Smooth muscle cell (in vitro differentiated cells): ENCODE measurements around the gene HNRNPH2. TPM values are rescaled to one million over a fixed set of nuclear protein-coding genes. Genes with fewer than 3 reads are reported as not detected.
A peak's percentile ranks its signal among the peaks of the same experiment; 100 is the strongest.

Experiments
- DNase-seq: peaks from one replicate; lab custom pipeline; 2025; ENCODE audit not compliant: unreplicated experiment; lab: John Stamatoyannopoulos, UW
- H2AFZ ChIP-seq: fragments of 200-600 bp; sonication (generic); 2 replicates; pipeline ENCODE4 v1.6.0; 2016; ENCODE audit warnings: antibody characterized with exemption, low read depth, mild to moderate bottlenecking
- H3F3A ChIP-seq: fragments of 200-600 bp; sonication (generic); 2 replicates; pipeline ENCODE4 v1.6.0; 2017; ENCODE audit warnings: antibody characterized with exemption, low read depth
- H3K27ac ChIP-seq: fragments of 200-600 bp; sonication (generic); 2 replicates; pipeline ENCODE4 v1.5.1; 2016; ENCODE audit warnings: low read depth, mild to moderate bottlenecking
- H3K27me3 ChIP-seq: fragments of 200-600 bp; sonication (generic); 2 replicates; pipeline ENCODE4 v1.6.1; 2016; ENCODE audit warnings: low read depth, mild to moderate bottlenecking
- H3K36me3 ChIP-seq: fragments of 200-600 bp; sonication (generic); 2 replicates; pipeline ENCODE4 v1.5.1; 2016; ENCODE audit warnings: low read depth
- H3K4me1 ChIP-seq: fragments of 200-600 bp; sonication (generic); 2 replicates; pipeline ENCODE4 v1.5.1; 2016; ENCODE audit warnings: low read depth
- H3K4me2 ChIP-seq: fragments of 200-600 bp; sonication (generic); 2 replicates; pipeline ENCODE4 v1.6.0; 2016; ENCODE audit warnings: mild to moderate bottlenecking
- H3K4me3 ChIP-seq: fragments of 200-600 bp; sonication (generic); 2 replicates; pipeline ENCODE4 v1.5.1; 2016; ENCODE audit warnings: mild to moderate bottlenecking
- H3K79me2 ChIP-seq: fragments of 200-600 bp; sonication (generic); 2 replicates; pipeline ENCODE4 v1.6.0; 2016; ENCODE audit warnings: low read depth, mild to moderate bottlenecking
- H3K9ac ChIP-seq: fragments of 200-600 bp; sonication (generic); 2 replicates; pipeline ENCODE4 v1.6.0; 2016; ENCODE audit warnings: low read depth
- H3K9me3 ChIP-seq: fragments of 200-600 bp; sonication (generic); replicated peaks from 2 replicates; pipeline ENCODE4 v1.5.1; 2016; ENCODE audit warnings: low read depth
- H4K20me1 ChIP-seq: fragments of 200-600 bp; sonication (generic); 2 replicates; pipeline ENCODE4 v1.6.0; 2016; ENCODE audit warnings: low read depth
- WGBS: methylation state at CpG from one replicate; pipeline ENCODE4 v1.1.7; 2016; ENCODE audit warnings: low lambda C conversion rate; 5-methylcytosine and 5-hydroxymethylcytosine counted together
- polyA plus RNA-seq: library from polyadenylated mRNA; unstranded; fragments of >200 nt; fragmentation: Nextera tagmentation; extraction: Ambion mirVana; gene quantifications from 2 replicates; pipeline ENCODE4 v1.2.1, GENCODE V29; 2016
- total RNA-seq: library from RNA; depleted of rRNA; stranded (reverse); fragments of >200 nt; gene quantifications from 2 replicates; pipeline ENCODE4 v1.2.3, GENCODE V29; 2014
- TF ChIP-seq, protein P1 (sequence below): fragments of 200-600 bp; sonication (generic); IDR thresholded peaks from 2 replicates; pipeline ENCODE4 v1.5.1; 2017; ENCODE audit warnings: borderline replicate concordance, mild to moderate bottlenecking, antibody characterized with exemption; ENCODE audit not compliant: insufficient read depth, poor library complexity, severe bottlenecking

Gene HNRNPH2
- total and polyA plus RNA-seq, 2 experiments from 2014 or later = 56.4 to 79.9 TPM

GRCh38 chrX:101410461-101410860 is 2.4 kb downstream of the HNRNPH2 start:
- Histone ChIP-seq H3K4me3 (peak overlapping the region; percentile 66), H3K9ac (peak overlapping the region; percentile 98)
- WGBS = 45% methylated on average over 7 of the region's 7 CpGs

GRCh38 chrX:101411984-101412383 is 4.0 kb downstream of the HNRNPH2 start:
- H3K27ac ChIP-seq = no peak overlapping the region
- H3K27me3 ChIP-seq = no peaks in the 10 kb centered on the region
- TF ChIP-seq, protein P1, sequence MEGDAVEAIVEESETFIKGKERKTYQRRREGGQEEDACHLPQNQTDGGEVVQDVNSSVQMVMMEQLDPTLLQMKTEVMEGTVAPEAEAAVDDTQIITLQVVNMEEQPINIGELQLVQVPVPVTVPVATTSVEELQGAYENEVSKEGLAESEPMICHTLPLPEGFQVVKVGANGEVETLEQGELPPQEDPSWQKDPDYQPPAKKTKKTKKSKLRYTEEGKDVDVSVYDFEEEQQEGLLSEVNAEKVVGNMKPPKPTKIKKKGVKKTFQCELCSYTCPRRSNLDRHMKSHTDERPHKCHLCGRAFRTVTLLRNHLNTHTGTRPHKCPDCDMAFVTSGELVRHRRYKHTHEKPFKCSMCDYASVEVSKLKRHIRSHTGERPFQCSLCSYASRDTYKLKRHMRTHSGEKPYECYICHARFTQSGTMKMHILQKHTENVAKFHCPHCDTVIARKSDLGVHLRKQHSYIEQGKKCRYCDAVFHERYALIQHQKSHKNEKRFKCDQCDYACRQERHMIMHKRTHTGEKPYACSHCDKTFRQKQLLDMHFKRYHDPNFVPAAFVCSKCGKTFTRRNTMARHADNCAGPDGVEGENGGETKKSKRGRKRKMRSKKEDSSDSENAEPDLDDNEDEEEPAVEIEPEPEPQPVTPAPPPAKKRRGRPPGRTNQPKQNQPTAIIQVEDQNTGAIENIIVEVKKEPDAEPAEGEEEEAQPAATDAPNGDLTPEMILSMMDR = no peak
- peaks cover 3% of the 10 kb centered on the region for H3K9me3 ChIP-seq
- H3K4me2 ChIP-seq = no peak overlapping the region
- peaks cover 18% of the 10 kb centered on the region for H4K20me1 ChIP-seq
- H3K9ac ChIP-seq = no peak overlapping the region
- 88% methylated on average over 10 of the region's 10 CpGs for WGBS
- no peak overlapping the region for H2AFZ ChIP-seq
- DNase-seq = no peak
- peaks cover 37% of the 10 kb centered on the region for H3K79me2 ChIP-seq
- H3K36me3 ChIP-seq = no peaks in the 10 kb centered on the region
- H3F3A ChIP-seq = no peaks in the 10 kb centered on the region
- no peak overlapping the region for H3K4me3 ChIP-seq
- H3K4me1 ChIP-seq = peaks cover 16% of the 10 kb centered on the region

More at GRCh38 chrX:101410461-101410860, 2.4 kb downstream of the HNRNPH2 start:
- Histone ChIP-seq H3K27ac (peak overlapping the region; percentile 99), H3K36me3 (no peaks in the 10 kb centered on the region), H4K20me1 (peaks cover 18% of the 10 kb centered on the region), H3K79me2 (peaks cover 47% of the 10 kb centered on the region), H2AFZ (no peak overlapping the region), H3K4me2 (peak overlapping the region; percentile 84), H3F3A (no peaks in the 10 kb centered on the region), H3K4me1 (peaks cover 22% of the 10 kb centered on the region), H3K9me3 (peaks cover 3% of the 10 kb centered on the region), H3K27me3 (no peaks in the 10 kb centered on the region)
- DNase-seq = no peak
- TF ChIP-seq, protein P1 = no peak

GRCh38 chrX:101415180-101416145 is 7.4 kb downstream of the HNRNPH2 start:
- Histone ChIP-seq H3K4me3 (no peak overlapping the region), H3K27ac (peak overlapping the region; percentile 18), H2AFZ (no peak overlapping the region), H3K79me2 (peaks cover 17% of the 10 kb centered on the region), H3K9ac (no peak overlapping the region), H4K20me1 (peaks cover 13% of the 10 kb centered on the region), H3K4me1 (peaks cover 16% of the 10 kb centered on the region), H3F3A (no peaks in the 10 kb centered on the region), H3K27me3 (no peaks in the 10 kb centered on the region), H3K36me3 (no peaks in the 10 kb centered on the region), H3K4me2 (peak overlapping the region; percentile 72), H3K9me3 (peaks cover 3% of the 10 kb centered on the region)
- 51% methylated on average over 12 of the region's 12 CpGs for WGBS
- DNase-seq = peak; percentile 0
- TF ChIP-seq, protein P1 = peak; percentile 77
